Lung (tissue), 12 donors: ENCODE results near the gene PRR22. TPM values are rescaled to one million over a fixed set of nuclear protein-coding genes. Genes with fewer than 3 reads are reported as not detected.

Source experiments
- ATAC-seq: fragments of 200-7000 bp; cut with Tn5 transposase; one replicate; pipeline ENCODE4 v1.9.1; 2020; ENCODE audit warnings: moderate number of reproducible peaks; ENCODE audit not compliant: insufficient read depth, low FRiP score
- DNase-seq, 3 donors: peaks; one replicate each; pipeline ENCODE4 v3.0.0-alpha.2; 2013 to 2017
- H3K27ac ChIP-seq, 2 donors: one replicate each; pipeline ENCODE4 v1.5.1; 2013; ENCODE audit warnings: mild to moderate bottlenecking in 2 of 2, moderate library complexity in 2 of 2, control low read depth in 1 of 2, inconsistent platforms in 1 of 2, low read depth in 1 of 2, low read length in 1 of 2
- H3K27me3 ChIP-seq, 3 donors: one replicate each; pipeline ENCODE4 v1.5.1; 2013; ENCODE audit warnings: low read length in 2 of 3; ENCODE audit not compliant: control insufficient read depth in 3 of 3, insufficient read depth in 3 of 3
- H3K36me3 ChIP-seq, 4 donors: one replicate each; pipeline ENCODE4 v1.5.1; 2013; ENCODE audit warnings: low read length in 4 of 4, mild to moderate bottlenecking in 1 of 4, moderate library complexity in 1 of 4; ENCODE audit not compliant: control insufficient read depth in 4 of 4, insufficient read depth in 4 of 4
- H3K4me1 ChIP-seq, 5 donors: one replicate each; pipeline ENCODE4 v1.5.1; 2013; ENCODE audit warnings: low read length in 5 of 5, mild to moderate bottlenecking in 2 of 5, moderate library complexity in 1 of 5; ENCODE audit not compliant: control insufficient read depth in 5 of 5, insufficient read depth in 5 of 5
- H3K4me3 ChIP-seq: one replicate; pipeline ENCODE4 v1.5.1; 2013; ENCODE audit warnings: mild to moderate bottlenecking, control low read depth, moderate library complexity
- H3K9ac ChIP-seq, 2 donors: one replicate each; pipeline ENCODE4 v1.5.1; 2013; ENCODE audit warnings: low read length in 2 of 2, control low read depth in 1 of 2; ENCODE audit not compliant: insufficient read depth in 1 of 2
- H3K9me3 ChIP-seq, 4 donors: one replicate each; pipeline ENCODE4 v1.5.1; 2013; ENCODE audit warnings: low read length in 3 of 4, mild to moderate bottlenecking in 1 of 4, moderate library complexity in 1 of 4; ENCODE audit not compliant: control insufficient read depth in 4 of 4, insufficient read depth in 3 of 4
- WGBS, 2 donors: extraction: QIAGEN DNeasy Blood & Tissue Kit; methylation state at CpG; one replicate each; pipeline ENCODE4 v1.1.7; 2013; 5-methylcytosine and 5-hydroxymethylcytosine counted together
- polyA plus RNA-seq, 2 donors: library from polyadenylated mRNA; stranded (reverse); fragments of 200-250 nt; gene quantifications; one replicate each; pipeline ENCODE4 v1.2.1, GENCODE V29; 2013
- total RNA-seq, 2 donors: library from RNA; depleted of rRNA in 1 of 2; stranded (reverse); fragments of >200 nt in 1 of 2; gene quantifications; one replicate each; pipeline ENCODE4 v1.2.1, GENCODE V29; 2014 to 2021
- TF ChIP-seq, protein P1 (sequence below): IDR thresholded peaks from 2 replicates; pipeline ENCODE4 v1.5.1; 2012; ENCODE audit warnings: mild to moderate bottlenecking; ENCODE audit errors: control extremely low read depth, extremely low read depth
- donor health status: control.
- donor health status: control.
- donor health status: Bipolar disorder and iron deficiency.
- donor health status: healthy.
- donor health status: DM: yes; HTN: yes; CAD: no.

PRR22 gene
- total and polyA plus RNA-seq, 4 donors: 0.20 to 6.8 (median 4.4) TPM

DNA sequence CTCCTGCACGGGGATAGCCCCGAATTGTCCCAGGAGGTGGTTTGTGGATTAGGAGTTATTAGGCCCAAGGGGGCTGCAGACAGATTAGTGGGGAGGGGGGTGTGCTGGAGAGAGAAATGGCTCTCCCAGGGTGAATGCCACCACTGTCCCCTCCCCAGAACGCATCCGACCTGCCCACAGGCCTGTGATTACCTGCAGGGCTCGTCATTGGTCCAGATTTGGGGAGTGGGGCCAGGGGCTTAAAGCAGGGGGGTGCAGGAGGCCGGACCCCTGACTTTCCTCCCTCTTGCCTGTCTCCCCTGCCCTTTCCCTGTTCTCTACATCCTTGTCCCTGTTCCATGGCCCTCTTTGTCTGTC lies 21.6 kb upstream of the PRR22 start:
- no peaks in the 10 kb centered on the region for H3K36me3 ChIP-seq
- H3K4me1 ChIP-seq: peaks cover 0 to 5% (median 4%) of the 10 kb centered on the region in 5 donors
- ATAC-seq: no peak
- peaks cover 0 to 3% (median 0%) of the 10 kb centered on the region in 4 donors for H3K9me3 ChIP-seq
- peaks cover 0 to 8% (median 6%) of the 10 kb centered on the region in 3 donors for H3K27me3 ChIP-seq
- no peak overlapping the region for H3K27ac ChIP-seq
- no peak for DNase-seq
- H3K4me3 ChIP-seq: no peak overlapping the region
- no peak overlapping the region for H3K9ac ChIP-seq
- TF ChIP-seq, protein P1, sequence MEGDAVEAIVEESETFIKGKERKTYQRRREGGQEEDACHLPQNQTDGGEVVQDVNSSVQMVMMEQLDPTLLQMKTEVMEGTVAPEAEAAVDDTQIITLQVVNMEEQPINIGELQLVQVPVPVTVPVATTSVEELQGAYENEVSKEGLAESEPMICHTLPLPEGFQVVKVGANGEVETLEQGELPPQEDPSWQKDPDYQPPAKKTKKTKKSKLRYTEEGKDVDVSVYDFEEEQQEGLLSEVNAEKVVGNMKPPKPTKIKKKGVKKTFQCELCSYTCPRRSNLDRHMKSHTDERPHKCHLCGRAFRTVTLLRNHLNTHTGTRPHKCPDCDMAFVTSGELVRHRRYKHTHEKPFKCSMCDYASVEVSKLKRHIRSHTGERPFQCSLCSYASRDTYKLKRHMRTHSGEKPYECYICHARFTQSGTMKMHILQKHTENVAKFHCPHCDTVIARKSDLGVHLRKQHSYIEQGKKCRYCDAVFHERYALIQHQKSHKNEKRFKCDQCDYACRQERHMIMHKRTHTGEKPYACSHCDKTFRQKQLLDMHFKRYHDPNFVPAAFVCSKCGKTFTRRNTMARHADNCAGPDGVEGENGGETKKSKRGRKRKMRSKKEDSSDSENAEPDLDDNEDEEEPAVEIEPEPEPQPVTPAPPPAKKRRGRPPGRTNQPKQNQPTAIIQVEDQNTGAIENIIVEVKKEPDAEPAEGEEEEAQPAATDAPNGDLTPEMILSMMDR: no peak
- WGBS, 2 donors: 36 to 51% methylated on average over 6 of the region's 6 CpGs

DNA sequence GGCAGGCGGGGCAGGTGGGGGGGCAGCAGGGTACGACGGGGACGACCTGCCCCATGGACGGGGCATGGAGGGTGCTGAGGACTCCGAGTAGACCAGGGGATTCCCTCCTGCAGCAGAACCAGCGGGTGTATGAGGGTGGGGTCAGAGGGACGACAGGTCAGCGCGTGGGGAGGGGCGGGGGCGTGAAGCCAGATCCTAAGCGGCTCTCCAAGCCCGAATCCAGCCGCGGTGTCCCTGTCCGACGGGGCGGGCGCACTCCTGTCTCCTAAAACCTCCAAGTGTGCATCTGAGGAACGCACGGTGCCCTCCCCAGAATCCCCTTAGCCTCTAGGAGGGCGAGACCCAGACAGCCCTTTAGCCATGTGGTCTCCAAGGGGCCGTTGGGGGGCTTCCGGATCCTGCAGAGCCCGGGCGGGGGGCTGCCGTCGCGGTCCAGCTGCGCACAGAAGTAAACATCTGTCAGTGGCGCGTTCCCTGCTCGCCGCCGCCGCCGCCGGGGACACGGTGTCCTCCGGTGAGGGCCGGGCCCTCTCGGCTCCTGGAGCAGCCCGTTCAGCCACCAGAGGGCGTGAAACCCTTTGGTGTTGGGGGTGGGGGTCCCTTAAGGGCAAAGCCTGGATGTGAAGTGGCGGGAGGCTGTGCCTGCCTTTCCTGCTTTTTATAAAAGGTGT lies 21.1 kb upstream of the PRR22 start:
- Histone ChIP-seq H3K27me3 (peaks cover 0 to 8% (median 6%) of the 10 kb centered on the region in 3 donors), H3K4me1 (peaks cover 0 to 5% (median 4%) of the 10 kb centered on the region in 5 donors), H3K9ac (no peak overlapping the region), H3K27ac (peak overlapping the region in 1 of 2 donors; percentile 71), H3K4me3 (no peak overlapping the region), H3K9me3 (peaks cover 0 to 3% (median 0%) of the 10 kb centered on the region in 4 donors), H3K36me3 (no peaks in the 10 kb centered on the region)
- ATAC-seq (no peak), DNase-seq (peak; percentile 68 to 82 (median 73))
- TF ChIP-seq, protein P1: peak; percentile 6
- 2 to 3% methylated on average over 39 to 46 of the region's 46 CpGs for WGBS, 2 donors

DNA sequence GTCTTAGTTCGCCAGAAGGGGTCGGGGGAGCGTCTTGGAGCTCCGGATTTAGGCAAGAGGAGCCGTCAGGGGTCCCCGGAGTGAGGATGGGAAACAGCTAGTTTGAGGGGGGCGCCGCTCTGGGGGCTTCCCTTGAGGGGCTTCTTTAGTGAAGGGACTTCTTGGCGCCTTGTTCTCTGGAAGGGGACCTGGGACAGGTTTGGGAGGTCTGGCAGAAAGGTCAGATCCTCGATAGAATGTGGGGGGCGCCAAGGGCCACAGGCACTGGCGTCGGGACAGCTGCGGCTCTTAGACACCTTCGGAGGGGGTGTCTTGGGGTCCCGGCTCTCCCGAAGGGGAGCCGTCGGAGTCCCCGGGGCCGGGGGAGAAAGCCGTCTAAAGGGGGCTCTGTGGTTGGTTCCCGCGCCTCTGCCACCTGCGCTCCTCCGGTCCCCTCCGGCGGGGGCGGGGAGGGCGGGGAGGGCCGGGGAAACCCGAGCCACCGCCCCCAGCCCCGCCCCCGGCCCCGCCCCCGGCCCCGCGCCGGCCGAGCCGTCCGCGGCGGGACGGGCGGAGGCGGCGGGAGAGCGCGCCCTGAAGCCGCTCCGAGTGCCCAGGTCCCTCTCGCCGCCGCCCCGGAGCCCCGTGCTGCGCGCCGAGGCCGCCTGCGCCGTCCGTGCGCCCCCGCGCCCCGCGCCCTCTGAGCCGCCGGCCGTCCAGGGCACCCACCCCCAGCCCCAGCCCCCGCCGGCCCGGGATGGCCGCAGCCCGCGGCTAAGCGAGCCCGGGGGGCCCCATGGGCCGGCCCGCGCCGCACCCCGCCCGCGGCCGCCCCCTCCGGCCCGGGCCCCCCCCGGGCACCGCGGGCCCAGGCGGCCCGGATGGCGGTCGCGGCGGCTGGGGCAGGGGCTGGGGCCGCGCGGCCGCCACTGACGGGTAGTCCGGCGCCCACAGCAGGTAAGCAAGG lies 20.2 kb upstream of the PRR22 start, which contains the start of gene NRTN:
Gene NRTN (plus strand): TSS at position 552 of the 946 bp plus-strand sequence. CDS start 19,099 bp downstream, outside the sequence.
- Histone ChIP-seq H3K9ac (no peak within 1 kb of the TSS), H3K27ac (peak within 1 kb of the TSS in 1 of 2 donors; percentile 71), H3K4me1 (peaks cover 0 to 5% (median 4%) of the 10 kb centered on the region in 5 donors), H3K36me3 (no peaks in the 10 kb centered on the region), H3K27me3 (peaks cover 0 to 8% (median 6%) of the 10 kb centered on the region in 3 donors), H3K4me3 (no peak within 1 kb of the TSS), H3K9me3 (peaks cover 0 to 3% (median 0%) of the 10 kb centered on the region in 4 donors)
- ATAC-seq (no peak), DNase-seq (peak in 1 of 3 donors; percentile 33)
- 1 to 2% methylated on average over 40 to 105 of the region's 107 CpGs for WGBS, 2 donors
- TF ChIP-seq, protein P1: no peak
